ENCODE results near the gene WHRN. TPM values are rescaled to one million over a fixed set of nuclear protein-coding genes. Genes with fewer than 3 reads are reported as not detected.

WHRN gene
- total and polyA plus RNA-seq, 2 donors from 2014 or later = 4.4 to 14.8 TPM

- no peaks in the 10 kb centered on the region for H3K4me1 ChIP-seq (ENCODE audit: control insufficient read depth in 2 of 3, insufficient read depth in 2 of 3, low read depth in 1 of 3, low read length in 3 of 3)
- no peak overlapping the region for H3K27ac ChIP-seq (ENCODE audit: low read depth in 2 of 2, low read length in 2 of 2)
- intact Hi-C loops (cut with DNase I) = loop anchor here (5.0 to 10.0 kb wide), 2 partner anchors 246 to 608 kb away; no protein-coding TSS in a partner anchor
- H3K27me3 ChIP-seq (ENCODE audit: control insufficient read depth, insufficient read depth, low read length) = no peaks in the 10 kb centered on the region
- no peak for FAIRE-seq
- H3K9me3 ChIP-seq (ENCODE audit: control insufficient read depth in 2 of 3, insufficient read depth in 1 of 3, low read length in 3 of 3) = no peaks in the 10 kb centered on the region
- DNase-seq = no peak
- H3K9ac ChIP-seq (ENCODE audit: low read length in 3 of 3) = no peak overlapping the region
- no peak overlapping the region for H3K4me3 ChIP-seq (ENCODE audit: low read length in 3 of 3)
- TF ChIP-seq CTCF (IDR thresholded peaks at IDR 0.05; ENCODE audit: borderline replicate concordance, extremely low read depth, insufficient read depth) = no peak
- no peaks in the 10 kb centered on the region for H3K36me3 ChIP-seq (ENCODE audit: control insufficient read depth in 2 of 3, insufficient read depth in 3 of 3, low read length in 3 of 3)
These were observed 98.8 kb downstream of the WHRN start for GRCh38 chr9:114406441-114406840.

GRCh38 chr9:114405294-114406034, 99.8 kb downstream of the WHRN start:
- peak; percentile 82 for TF ChIP-seq CTCF (IDR thresholded peaks at IDR 0.05; ENCODE audit: borderline replicate concordance, extremely low read depth, insufficient read depth)
- DNase-seq (peak in 4 of 5 donors; percentile 80 to 93 (median 84)), FAIRE-seq (no peak)
- Histone ChIP-seq H3K27me3 (ENCODE audit: control insufficient read depth, insufficient read depth, low read length) (no peaks in the 10 kb centered on the region), H3K36me3 (ENCODE audit: control insufficient read depth in 2 of 3, insufficient read depth in 3 of 3, low read length in 3 of 3) (no peaks in the 10 kb centered on the region), H3K4me1 (ENCODE audit: control insufficient read depth in 2 of 3, insufficient read depth in 2 of 3, low read depth in 1 of 3, low read length in 3 of 3) (no peaks in the 10 kb centered on the region), H3K4me3 (ENCODE audit: low read length in 3 of 3) (no peak overlapping the region), H3K27ac (ENCODE audit: low read depth in 2 of 2, low read length in 2 of 2) (no peak overlapping the region), H3K9ac (ENCODE audit: low read length in 3 of 3) (no peak overlapping the region), H3K9me3 (ENCODE audit: control insufficient read depth in 2 of 3, insufficient read depth in 1 of 3, low read length in 3 of 3) (no peaks in the 10 kb centered on the region)
- intact Hi-C loops (cut with DNase I) = loop anchor here (5.0 to 10.0 kb wide), 2 partner anchors 247 to 609 kb away; no protein-coding TSS in a partner anchor

GRCh38 chr9:114404531-114404930, 100.7 kb downstream of the WHRN start:
- no peak for DNase-seq
- Histone ChIP-seq H3K9me3 (ENCODE audit: control insufficient read depth in 2 of 3, insufficient read depth in 1 of 3, low read length in 3 of 3) (no peaks in the 10 kb centered on the region), H3K4me1 (ENCODE audit: control insufficient read depth in 2 of 3, insufficient read depth in 2 of 3, low read depth in 1 of 3, low read length in 3 of 3) (no peaks in the 10 kb centered on the region), H3K9ac (ENCODE audit: low read length in 3 of 3) (no peak overlapping the region), H3K36me3 (ENCODE audit: control insufficient read depth in 2 of 3, insufficient read depth in 3 of 3, low read length in 3 of 3) (no peaks in the 10 kb centered on the region), H3K27me3 (ENCODE audit: control insufficient read depth, insufficient read depth, low read length) (no peaks in the 10 kb centered on the region), H3K4me3 (ENCODE audit: low read length in 3 of 3) (no peak overlapping the region), H3K27ac (ENCODE audit: low read depth in 2 of 2, low read length in 2 of 2) (no peak overlapping the region)
- intact Hi-C loops (cut with DNase I) = loop anchor here (10.0 kb wide), 1 partner anchor 610 kb away; no protein-coding TSS in a partner anchor
- no peak for FAIRE-seq
- TF ChIP-seq CTCF (IDR thresholded peaks at IDR 0.05; ENCODE audit: borderline replicate concordance, extremely low read depth, insufficient read depth) = no peak

All from kidney (tissue), 14 donors.